Spleen (tissue), 7 donors: Measurements from ENCODE around the gene USH2A.

Source experiments
- POLR2A ChIP-seq, 3 donors: fragments of 450-650 bp; IDR thresholded peaks; one replicate each; pipeline ENCODE4 v1.5.1; 2017; ENCODE audit warnings: antibody characterized with exemption in 3 of 3, mild to moderate bottlenecking in 1 of 3
- POLR2AphosphoS5 ChIP-seq, 3 donors: sonication (generic); formaldehyde crosslinking; IDR thresholded peaks; one replicate each; pipeline ENCODE4 v1.5.1; 2017; ENCODE audit warnings: antibody characterized with exemption in 3 of 3
- TF ChIP-seq, protein P1 (sequence below), 11 experiments: fragments of 200-600 bp in 7 of 11; fragments of 450-650 bp in 4 of 11; sonication (generic) in 4 of 11; IDR thresholded peaks in 8 of 11; conservative IDR thresholded peaks in 3 of 11; 1 replicate in 7 of 11; 2 replicates in 4 of 11; pipeline versions ENCODE4 v1.4.0 to v1.8.0; 2016 to 2021; ENCODE audit warnings: antibody characterized with exemption in 11 of 11, inconsistent platforms in 4 of 11, mild to moderate bottlenecking in 1 of 11
- donor health status: DM: no; HTN: no; CAD: no; lungs with moderate emphysema.
- donor health status: DM: no; HTN: no; CAD: no.
- donor health status: DM: no; HTN: no; CAD: no.

DNA sequence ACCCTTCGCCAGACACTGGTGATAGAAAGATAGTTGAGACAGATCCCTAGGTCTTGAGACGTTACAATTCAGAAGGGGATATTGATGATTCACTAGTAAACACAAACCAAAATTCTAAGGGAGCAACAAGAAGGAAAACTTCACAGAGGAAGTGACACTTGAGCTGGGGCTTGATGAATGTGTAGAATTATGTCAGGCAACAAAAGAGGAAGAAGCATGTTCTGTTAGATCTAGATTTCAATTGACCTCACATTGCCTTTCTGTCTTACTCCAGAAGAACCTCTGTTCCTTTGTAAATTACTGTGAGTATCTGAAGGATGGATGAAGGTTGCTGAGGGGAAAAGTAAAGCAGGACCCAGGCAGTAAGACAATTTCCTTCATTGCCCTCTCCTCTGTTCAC is 528.0 kb downstream of the USH2A start:
- TF ChIP-seq, protein P1, sequence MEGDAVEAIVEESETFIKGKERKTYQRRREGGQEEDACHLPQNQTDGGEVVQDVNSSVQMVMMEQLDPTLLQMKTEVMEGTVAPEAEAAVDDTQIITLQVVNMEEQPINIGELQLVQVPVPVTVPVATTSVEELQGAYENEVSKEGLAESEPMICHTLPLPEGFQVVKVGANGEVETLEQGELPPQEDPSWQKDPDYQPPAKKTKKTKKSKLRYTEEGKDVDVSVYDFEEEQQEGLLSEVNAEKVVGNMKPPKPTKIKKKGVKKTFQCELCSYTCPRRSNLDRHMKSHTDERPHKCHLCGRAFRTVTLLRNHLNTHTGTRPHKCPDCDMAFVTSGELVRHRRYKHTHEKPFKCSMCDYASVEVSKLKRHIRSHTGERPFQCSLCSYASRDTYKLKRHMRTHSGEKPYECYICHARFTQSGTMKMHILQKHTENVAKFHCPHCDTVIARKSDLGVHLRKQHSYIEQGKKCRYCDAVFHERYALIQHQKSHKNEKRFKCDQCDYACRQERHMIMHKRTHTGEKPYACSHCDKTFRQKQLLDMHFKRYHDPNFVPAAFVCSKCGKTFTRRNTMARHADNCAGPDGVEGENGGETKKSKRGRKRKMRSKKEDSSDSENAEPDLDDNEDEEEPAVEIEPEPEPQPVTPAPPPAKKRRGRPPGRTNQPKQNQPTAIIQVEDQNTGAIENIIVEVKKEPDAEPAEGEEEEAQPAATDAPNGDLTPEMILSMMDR (IDR thresholded peaks at IDR 0.05 in 8 of 11, conservative IDR thresholded peaks at IDR 0.05 in 3 of 11) = no peak
- no peak for TF ChIP-seq POLR2A (IDR thresholded peaks at IDR 0.05)
- TF ChIP-seq POLR2AphosphoS5 (IDR thresholded peaks at IDR 0.05) = no peak
